HG03045 (cell line): ENCODE data around the gene SIRT7.

Experiments
- ATAC-seq: cut with Tn5 transposase; IDR thresholded peaks from one replicate; pipeline ENCODE4 v1.9.1; 2021; ENCODE audit warnings: mild to moderate bottlenecking, moderate library complexity; ENCODE audit not compliant: unreplicated experiment

SIRT7 gene

DNA sequence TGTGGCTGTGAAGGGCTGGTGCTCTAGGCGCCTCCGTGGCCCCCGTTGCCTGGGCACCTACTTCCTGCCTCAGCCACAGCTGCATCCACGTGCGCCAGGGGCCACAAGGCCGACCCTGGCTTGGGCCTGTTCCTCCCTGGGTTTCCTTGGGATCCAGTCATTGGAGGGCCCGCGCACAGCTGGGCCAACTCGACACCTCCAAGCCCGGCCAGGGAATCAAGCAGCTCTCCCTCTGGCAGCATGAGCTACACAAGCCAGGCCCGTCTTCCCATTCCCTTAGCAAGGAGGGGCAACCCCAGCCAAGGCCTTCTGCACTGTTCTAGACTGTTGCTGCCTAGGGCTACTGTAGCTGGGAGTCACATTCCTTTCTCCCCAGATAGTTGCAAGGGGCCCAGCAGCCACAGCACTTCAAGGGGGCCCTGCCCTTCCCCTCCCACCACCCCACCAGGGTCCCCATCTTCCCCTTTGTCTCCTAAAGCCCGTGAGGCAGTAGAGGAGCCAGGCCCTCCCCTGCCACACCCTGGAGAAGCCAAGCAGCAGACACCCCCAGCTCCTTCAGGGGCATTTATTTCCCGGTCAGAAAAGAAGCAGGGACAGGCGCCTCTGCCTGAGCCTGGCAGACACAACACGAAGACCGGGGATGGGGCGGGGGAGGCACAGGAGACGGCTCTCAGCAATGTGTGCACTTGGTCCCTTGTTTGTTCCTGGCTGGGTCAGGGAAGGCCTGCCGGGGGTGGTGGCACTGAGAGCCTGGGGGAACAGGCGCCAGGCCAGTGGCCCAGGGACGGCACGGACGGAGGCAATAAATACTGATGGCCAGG, 50.6 kb downstream of the SIRT7 start:
- ATAC-seq = no peak

DNA sequence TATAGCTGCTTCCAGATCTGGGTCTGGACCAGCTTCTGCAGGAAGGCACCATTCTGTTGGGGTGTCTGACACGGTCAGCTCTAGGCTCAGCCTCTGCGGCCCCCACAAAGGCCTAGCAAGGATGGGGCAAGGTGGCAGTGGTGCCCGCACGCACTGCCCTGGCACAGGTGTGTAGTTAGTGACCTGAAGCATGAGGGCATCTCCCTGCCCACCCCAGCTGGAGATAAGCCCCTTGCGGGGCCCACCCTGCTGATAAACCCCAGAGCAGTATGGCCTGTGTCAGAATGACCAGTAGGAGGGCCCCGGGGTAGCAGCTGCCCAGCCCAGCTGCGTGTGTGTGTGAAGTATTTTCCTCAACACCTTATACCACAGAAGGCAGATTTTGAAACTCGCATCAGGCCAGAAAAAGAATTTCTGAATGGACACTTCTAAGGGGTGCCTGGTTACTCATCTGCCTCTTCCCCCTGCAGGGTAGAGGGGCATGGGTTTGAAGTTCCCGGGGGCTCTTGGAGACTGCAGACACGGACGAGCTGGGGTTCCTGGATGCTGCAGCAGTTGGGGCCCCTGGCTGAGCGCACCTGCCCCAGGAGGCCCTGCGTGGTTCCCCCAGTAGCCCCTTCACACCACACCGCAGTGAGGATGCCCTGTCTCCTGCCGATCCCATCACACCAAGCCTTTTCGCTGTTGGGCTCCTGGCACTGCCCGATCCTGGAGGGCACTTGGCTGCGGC, 51.4 kb downstream of the SIRT7 start:
- ATAC-seq = no peak

DNA sequence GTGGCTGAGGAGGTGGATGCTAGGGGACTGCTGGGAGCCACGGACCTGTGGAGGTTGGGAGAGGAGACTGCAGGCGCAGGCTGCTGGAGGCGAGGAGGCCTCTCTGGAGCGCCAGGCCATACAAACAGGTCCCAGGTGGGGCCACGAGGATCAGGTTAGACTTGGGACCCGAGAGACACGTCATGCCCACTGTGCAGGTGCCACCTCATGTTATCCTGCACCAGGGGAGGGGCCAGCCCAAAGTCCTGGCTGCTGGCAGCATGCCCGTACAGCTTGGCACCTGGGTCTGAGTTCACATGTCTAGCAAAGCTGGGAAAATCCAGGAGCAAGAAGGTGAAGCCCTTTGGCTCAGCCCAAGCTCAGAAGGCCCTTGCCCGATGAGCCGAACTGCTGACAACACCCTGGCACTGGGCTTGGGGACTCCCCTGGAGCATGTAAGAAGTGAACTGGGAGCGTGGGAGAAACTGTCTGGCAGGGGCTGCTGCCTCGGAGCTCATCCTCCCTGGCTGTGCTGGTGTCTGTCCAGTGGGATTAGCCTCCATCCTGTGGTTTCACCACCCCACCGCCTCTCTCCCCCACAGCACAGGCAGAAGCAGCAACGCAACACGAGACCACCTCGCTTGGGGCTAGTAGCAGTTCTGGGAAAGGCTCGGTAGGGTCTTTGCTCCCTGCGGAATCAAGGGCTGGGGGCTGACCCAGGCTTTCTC, 52.1 kb downstream of the SIRT7 start:
- ATAC-seq = no peak

DNA sequence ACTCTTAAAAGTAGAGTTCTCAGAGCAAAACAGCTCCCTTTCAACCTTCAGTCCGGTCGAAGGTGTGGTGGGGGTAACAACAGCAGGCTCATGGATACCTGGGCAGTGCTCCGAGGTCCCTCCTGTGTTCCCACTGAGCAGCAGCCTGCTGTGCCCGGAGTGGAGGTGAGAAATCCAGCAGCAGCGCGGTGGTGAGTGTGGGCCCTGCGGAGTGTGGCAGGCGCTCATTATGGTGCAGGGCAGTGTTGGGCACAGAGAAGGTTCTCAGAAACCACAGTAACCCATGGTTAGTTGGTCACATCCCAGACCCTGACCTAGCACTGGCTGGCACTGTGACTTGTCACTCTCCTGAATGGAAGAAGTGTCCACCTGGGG, 52.6 kb downstream of the SIRT7 start:
- no peak for ATAC-seq

DNA sequence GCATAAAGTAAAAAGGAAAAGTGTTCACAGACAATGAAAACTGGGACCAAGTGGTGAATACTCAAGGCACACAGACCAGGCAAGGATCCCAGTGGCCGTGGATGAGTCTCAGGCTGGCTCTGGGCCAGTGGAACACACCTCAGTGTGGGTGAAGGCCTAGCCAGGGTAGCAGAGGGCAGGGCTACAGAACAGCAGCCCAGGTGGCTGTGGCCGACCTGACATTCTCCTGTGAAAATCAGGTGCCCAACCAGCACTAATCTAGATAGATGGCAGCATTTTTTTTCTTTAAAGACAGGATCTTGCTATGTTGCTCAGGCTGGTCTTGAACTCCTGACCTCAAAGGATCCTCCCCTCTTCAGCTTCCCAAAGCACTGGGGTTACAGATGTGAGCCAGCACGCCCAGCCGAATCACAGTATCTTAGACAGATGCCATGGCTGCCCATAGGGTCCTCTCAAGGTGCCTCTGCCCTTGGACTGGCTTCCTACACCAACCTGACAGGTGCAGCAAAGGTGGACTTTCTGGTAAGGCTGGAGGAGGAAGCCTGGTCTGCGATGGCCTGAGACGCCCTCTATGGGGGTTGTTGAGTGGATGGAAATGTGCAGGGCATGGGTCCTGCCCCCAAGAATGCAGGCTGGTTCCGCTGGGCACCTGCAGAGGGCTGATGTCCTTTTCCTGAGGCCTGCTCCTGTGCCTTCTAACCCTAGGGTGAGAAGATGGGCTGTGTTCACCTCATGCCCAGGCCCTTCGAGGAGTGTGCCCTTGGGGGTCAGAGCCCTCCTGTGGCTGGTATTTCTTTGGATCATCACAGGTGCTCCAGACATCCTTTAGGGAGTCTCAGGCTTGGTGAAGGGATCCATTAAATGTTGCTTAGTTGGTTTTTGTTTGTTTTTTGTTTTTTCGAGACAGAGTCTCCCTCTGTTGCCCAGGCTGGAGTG, 53.9 kb downstream of the SIRT7 start:
- no peak for ATAC-seq

DNA sequence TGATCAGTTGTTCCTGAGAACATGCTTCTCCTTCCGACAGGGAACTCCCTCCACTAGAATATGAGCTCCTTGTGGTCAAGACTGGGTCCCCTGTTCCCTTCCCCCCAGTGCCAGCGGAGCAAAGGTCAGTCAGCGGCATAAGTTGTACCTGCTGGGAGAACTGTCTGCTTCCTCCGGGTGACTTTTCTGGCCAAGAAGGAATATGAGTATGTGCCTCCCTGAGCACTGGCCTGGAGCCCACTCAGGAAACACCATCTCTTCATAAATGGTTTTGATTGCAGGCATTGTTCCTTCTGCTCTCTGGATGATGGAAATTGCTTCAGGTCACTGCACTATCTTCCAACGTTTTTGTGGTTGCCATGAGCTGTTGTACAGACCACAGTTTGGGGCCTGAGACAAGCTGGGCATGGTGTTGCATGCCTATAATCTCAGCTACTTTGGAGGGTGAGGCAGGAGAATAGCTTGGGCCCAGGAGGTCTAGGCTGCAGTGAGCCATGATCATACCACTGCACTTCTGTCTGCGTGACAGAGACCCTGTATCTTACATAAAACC, 54.8 kb downstream of the SIRT7 start:
- ATAC-seq = no peak
